Measurements from ENCODE around the gene KIF3B.

- TF ChIP-seq POLR2A (IDR thresholded peaks at IDR 0.05; ENCODE audit: low read length) = no peak
- TF ChIP-seq GATA1 (IDR thresholded peaks at IDR 0.05; ENCODE audit: low read depth, low read length) = no peak
Observed at GRCh38 chr20:32288225-32288849, 10.9 kb downstream of the KIF3B start.
